MM.1S (cell line): ENCODE measurements around the gene ASIC1.

Experiments
- CTCF ChIP-seq: fragments of 300-600 bp; sonication (generic); IDR thresholded peaks from 2 replicates; pipeline ENCODE4 v1.5.1; 2016; ENCODE audit warnings: antibody characterized with exemption, low read length, mixed read lengths
- EZH2 ChIP-seq: fragments of 300-600 bp; sonication (generic); optimal IDR thresholded peaks from 2 replicates; pipeline ENCODE3; 2017; ENCODE audit warnings: low read depth, mild to moderate bottlenecking, antibody characterized with exemption, low read length, mixed read lengths
- EZH2phosphoT487 ChIP-seq: fragments of 300-600 bp; sonication (generic); IDR thresholded peaks from 2 replicates; pipeline ENCODE4 v1.6.1; 2018; ENCODE audit warnings: antibody characterized with exemption, low read length

DNA sequence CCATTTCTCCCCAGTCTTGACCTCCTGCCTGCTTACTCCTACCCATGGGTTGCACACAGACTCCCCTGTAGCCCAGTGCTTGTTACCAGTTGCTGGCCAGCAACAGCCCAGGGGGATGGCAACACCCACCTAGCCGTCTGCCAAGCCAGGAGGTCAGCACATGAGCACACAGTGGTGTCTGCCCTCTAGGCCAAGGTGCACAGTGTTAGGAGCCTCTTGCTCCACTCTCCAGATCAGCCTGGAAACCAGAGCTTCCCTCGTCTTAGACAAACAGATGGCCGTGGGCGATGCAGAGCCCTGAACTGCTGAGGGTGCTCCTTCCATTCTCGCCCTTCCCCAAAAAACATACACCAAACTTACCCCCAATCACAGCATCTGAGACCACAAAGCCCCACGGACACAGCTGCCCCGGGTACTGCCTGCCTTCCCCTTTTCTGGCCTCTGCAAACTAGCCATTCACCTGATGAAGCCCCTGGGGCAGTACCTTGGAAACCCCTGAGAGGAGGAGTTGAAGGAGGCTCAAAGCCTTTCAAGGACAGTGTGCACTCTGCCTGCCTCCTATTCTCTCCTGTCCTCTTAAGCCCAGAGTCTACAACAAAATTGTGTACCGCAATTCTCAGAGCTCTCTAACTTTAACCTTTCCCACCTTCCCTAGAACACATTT is 45.4 kb downstream of the ASIC1 start:
- TF ChIP-seq EZH2 (no peak), CTCF (no peak), EZH2phosphoT487 (no peak)
